ENCODE measurements around the gene CFAP43. TPM values are rescaled to one million over a fixed set of nuclear protein-coding genes. Genes with fewer than 3 reads are reported as not detected.

Gene CFAP43
- total and polyA plus RNA-seq, 2 experiments from 2014 or later, result 0.24 to 0.44 TPM

DNA sequence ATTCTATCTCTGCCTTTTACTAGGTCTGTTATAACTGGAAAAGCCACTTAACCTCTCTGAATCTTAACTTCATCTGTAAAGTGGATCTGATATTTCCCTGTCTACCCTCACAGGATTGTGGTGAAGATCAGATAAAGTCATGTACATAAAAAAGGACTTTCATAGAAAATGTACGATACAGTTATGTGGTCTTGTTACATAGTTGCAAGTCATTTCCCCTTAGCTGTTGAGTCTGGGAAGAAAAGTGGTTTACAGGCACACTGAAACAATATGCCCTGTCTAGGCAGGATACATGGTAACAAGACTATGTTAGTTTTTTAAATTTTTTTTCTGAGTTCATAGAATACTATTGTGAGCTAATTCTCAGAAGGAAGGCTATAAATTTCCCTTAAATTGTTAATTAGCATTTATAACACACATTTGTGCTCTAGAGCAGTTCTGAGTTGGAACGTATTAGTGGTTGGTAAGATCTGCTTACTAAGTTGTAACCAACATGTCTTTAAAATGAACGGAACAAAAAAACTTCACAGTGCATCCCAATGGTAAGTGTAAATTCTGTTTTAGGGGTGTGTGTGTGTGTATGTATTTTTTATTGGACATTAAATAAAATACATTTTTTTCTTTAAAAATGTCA lies 15.5 kb upstream of the CFAP43 start (continued):
- TF ChIP-seq, protein P1, sequence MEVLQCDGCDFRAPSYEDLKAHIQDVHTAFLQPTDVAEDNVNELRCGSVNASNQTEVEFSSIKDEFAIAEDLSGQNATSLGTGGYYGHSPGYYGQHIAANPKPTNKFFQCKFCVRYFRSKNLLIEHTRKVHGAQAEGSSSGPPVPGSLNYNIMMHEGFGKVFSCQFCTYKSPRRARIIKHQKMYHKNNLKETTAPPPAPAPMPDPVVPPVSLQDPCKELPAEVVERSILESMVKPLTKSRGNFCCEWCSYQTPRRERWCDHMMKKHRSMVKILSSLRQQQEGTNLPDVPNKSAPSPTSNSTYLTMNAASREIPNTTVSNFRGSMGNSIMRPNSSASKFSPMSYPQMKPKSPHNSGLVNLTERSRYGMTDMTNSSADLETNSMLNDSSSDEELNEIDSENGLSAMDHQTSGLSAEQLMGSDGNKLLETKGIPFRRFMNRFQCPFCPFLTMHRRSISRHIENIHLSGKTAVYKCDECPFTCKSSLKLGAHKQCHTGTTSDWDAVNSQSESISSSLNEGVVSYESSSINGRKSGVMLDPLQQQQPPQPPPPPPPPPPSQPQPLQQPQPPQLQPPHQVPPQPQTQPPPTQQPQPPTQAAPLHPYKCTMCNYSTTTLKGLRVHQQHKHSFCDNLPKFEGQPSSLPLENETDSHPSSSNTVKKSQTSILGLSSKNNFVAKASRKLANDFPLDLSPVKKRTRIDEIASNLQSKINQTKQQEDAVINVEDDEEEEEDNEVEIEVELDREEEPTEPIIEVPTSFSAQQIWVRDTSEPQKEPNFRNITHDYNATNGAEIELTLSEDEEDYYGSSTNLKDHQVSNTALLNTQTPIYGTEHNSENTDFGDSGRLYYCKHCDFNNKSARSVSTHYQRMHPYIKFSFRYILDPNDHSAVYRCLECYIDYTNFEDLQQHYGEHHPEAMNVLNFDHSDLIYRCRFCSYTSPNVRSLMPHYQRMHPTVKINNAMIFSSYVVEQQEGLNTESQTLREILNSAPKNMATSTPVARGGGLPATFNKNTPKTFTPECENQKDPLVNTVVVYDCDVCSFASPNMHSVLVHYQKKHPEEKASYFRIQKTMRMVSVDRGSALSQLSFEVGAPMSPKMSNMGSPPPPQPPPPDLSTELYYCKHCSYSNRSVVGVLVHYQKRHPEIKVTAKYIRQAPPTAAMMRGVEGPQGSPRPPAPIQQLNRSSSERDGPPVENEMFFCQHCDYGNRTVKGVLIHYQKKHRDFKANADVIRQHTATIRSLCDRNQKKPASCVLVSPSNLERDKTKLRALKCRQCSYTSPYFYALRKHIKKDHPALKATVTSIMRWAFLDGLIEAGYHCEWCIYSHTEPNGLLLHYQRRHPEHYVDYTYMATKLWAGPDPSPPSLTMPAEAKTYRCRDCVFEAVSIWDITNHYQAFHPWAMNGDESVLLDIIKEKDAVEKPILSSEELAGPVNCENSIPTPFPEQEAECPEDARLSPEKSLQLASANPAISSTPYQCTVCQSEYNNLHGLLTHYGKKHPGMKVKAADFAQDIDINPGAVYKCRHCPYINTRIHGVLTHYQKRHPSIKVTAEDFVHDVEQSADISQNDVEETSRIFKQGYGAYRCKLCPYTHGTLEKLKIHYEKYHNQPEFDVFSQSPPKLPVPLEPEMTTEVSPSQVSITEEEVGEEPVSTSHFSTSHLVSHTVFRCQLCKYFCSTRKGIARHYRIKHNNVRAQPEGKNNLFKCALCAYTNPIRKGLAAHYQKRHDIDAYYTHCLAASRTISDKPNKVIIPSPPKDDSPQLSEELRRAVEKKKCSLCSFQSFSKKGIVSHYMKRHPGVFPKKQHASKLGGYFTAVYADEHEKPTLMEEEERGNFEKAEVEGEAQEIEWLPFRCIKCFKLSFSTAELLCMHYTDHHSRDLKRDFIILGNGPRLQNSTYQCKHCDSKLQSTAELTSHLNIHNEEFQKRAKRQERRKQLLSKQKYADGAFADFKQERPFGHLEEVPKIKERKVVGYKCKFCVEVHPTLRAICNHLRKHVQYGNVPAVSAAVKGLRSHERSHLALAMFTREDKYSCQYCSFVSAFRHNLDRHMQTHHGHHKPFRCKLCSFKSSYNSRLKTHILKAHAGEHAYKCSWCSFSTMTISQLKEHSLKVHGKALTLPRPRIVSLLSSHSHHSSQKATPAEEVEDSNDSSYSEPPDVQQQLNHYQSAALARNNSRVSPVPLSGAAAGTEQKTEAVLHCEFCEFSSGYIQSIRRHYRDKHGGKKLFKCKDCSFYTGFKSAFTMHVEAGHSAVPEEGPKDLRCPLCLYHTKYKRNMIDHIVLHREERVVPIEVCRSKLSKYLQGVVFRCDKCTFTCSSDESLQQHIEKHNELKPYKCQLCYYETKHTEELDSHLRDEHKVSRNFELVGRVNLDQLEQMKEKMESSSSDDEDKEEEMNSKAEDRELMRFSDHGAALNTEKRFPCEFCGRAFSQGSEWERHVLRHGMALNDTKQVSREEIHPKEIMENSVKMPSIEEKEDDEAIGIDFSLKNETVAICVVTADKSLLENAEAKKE (CRISPR knock-in tag; IDR thresholded peaks at IDR 0.05), result no peak
- TF ChIP-seq EZH2 (IDR thresholded peaks at IDR 0.05; ENCODE audit: low read depth, unreplicated experiment) (no peak), EZH2phosphoT487 (IDR thresholded peaks at IDR 0.05; ENCODE audit: unreplicated experiment) (no peak), ZNF114 (CRISPR knock-in tag; IDR thresholded peaks at IDR 0.05) (no peak)

DNA sequence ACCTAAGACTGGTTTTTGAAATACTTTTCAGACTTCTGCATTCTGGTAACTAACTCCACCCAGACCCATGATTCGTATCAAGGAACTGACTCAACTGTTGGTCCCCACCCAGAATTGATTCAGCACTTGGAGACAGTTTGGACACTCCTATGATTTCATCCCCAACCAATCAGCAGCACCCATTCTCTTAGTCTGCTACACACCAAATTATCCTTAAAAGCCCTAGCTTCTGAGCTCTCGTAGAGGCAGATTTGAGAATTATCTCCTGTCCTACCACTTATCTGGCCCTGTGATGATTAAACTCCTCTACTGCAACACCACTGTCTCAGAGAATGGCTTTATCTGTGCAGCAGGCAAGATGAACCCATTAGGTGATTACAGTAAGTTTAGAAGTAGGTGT lies 14.8 kb upstream of the CFAP43 start:
- Mint-ChIP-seq H3K9me3 (peaks cover 12% of the 10 kb centered on the region; the same call in 2 of the 3 replicates), H3K4me1 (peaks cover 15% of the 10 kb centered on the region), H3K27me3 (ENCODE audit: insufficient read depth, low read depth, poor library complexity) (peaks cover 5% of the 10 kb centered on the region), H3K36me3 (ENCODE audit: low read depth) (no peaks in the 10 kb centered on the region), H3K4me3 (no peak overlapping the region), H3K27ac (no peak overlapping the region)
- Histone ChIP-seq H3K9me2 (ENCODE audit: insufficient read depth) (peaks cover 8% of the 10 kb centered on the region; the same call in 1 of the 2 replicates), H3K4me1 (ENCODE audit: insufficient read depth) (peaks cover 19% of the 10 kb centered on the region), H3K27ac (ENCODE audit: low read depth) (no peak overlapping the region), H2AFZ (no peak overlapping the region), H3F3A (replicated peaks; ENCODE audit: low read depth) (no peaks in the 10 kb centered on the region), H3K4me2 (no peak overlapping the region), H3K79me2 (replicated peaks; ENCODE audit: insufficient read depth) (no peaks in the 10 kb centered on the region), H3K4me3 (no peak overlapping the region), H3K27me3 (ENCODE audit: insufficient read depth) (no peaks in the 10 kb centered on the region), H4K20me1 (replicated peaks; ENCODE audit: insufficient read depth) (no peaks in the 10 kb centered on the region), H3K36me3 (ENCODE audit: insufficient read depth) (no peaks in the 10 kb centered on the region; the same call in 1 of the 2 replicates)
- no peak for ATAC-seq
- DNase-seq (ENCODE audit: low spot score), result no peak
- TF ChIP-seq, protein P2, sequence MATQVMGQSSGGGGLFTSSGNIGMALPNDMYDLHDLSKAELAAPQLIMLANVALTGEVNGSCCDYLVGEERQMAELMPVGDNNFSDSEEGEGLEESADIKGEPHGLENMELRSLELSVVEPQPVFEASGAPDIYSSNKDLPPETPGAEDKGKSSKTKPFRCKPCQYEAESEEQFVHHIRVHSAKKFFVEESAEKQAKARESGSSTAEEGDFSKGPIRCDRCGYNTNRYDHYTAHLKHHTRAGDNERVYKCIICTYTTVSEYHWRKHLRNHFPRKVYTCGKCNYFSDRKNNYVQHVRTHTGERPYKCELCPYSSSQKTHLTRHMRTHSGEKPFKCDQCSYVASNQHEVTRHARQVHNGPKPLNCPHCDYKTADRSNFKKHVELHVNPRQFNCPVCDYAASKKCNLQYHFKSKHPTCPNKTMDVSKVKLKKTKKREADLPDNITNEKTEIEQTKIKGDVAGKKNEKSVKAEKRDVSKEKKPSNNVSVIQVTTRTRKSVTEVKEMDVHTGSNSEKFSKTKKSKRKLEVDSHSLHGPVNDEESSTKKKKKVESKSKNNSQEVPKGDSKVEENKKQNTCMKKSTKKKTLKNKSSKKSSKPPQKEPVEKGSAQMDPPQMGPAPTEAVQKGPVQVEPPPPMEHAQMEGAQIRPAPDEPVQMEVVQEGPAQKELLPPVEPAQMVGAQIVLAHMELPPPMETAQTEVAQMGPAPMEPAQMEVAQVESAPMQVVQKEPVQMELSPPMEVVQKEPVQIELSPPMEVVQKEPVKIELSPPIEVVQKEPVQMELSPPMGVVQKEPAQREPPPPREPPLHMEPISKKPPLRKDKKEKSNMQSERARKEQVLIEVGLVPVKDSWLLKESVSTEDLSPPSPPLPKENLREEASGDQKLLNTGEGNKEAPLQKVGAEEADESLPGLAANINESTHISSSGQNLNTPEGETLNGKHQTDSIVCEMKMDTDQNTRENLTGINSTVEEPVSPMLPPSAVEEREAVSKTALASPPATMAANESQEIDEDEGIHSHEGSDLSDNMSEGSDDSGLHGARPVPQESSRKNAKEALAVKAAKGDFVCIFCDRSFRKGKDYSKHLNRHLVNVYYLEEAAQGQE (IDR thresholded peaks at IDR 0.05; ENCODE audit: unreplicated experiment), result no peak
- TF ChIP-seq, protein P1 (CRISPR knock-in tag; IDR thresholded peaks at IDR 0.05), result no peak

Data from GM23338 (cell line).